Left renal pelvis (tissue), 4 donors: Measurements from ENCODE around the gene CLK2. TPM values are rescaled to one million over a fixed set of nuclear protein-coding genes. Genes with fewer than 3 reads are reported as not detected.

Experiments
- DNase-seq, 4 donors: peaks; one replicate each; pipeline ENCODE4 v3.0.0-alpha.2; 2013; ENCODE audit warnings: low read depth in 4 of 4, low spot score in 3 of 4
- polyA plus RNA-seq, 4 donors: library from polyadenylated mRNA; unstranded; fragments of 120-200 nt; gene quantifications; one replicate each; pipeline ENCODE4 v1.2.1, GENCODE V29; 2013; ENCODE audit not compliant: insufficient read length in 4 of 4

Gene CLK2
- 10 to 100 TPM; 70.1 to 93.6 (median 74.8) TPM for polyA plus RNA-seq

DNA sequence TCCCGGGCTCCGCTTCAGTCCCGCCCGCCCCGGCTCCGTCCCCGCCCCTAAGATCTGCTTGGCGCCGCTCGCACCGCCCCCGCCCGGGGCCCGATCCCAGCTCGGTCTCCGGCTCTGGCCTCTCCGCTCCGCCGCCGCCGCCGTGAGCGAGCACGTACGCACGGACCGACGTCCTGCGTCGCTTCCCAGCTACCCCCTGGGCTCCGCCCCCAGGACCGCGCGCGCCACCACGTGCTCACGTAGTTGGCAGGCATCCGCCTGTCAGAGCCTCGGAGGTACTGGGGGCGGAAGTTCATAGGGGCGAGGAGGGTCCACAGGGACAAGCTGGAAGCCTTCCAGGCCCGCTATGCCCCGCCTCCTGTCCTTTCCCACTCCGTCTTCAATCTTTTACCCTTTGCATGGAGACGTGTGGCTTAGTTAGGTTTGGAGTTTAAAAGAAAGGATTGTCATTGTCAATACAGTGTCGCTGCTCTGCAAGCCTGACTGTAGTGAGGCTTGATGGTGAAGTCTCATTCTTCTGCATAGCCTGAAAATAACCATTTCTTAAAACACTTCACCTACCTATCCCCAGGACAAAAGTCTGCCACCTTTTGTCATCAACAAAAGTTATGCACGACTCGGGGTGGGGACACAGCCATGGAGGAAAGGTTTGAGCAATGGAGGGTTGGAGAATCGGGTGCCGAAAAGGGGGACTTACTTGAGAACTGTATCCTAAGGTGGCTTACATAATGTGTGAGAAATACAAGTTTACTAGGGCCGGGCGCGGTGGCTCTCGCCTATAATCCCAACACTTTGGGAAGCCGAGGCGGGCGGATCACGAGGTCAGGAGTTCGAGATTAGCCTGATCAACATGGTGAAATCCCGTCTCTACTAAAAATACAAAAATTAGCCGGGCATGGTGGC, at the start of gene CLK2:
Gene CLK2 (minus strand): TSS at position 162 of the 903 bp plus-strand sequence. CDS start 2,527 bp downstream, outside the sequence.
- peak; percentile 84 to 90 (median 87) for DNase-seq

GRCh38 chr1:155322571-155322952, 49.3 kb upstream of the CLK2 start:
- DNase-seq: no peak

- DNase-seq: no peak
Observed at GRCh38 chr1:155321639-155322503, 48.6 kb upstream of the CLK2 start.

GRCh38 chr1:155320661-155321617, 47.6 kb upstream of the CLK2 start, which contains the start of gene RUSC1:
RUSC1 (plus strand) TSS chr1:155320894; CDS start chr1:155321774, 880 bp downstream.
- no peak for DNase-seq

GRCh38 chr1:155320252-155320651, 46.9 kb upstream of the CLK2 start:
- DNase-seq: no peak

DNA sequence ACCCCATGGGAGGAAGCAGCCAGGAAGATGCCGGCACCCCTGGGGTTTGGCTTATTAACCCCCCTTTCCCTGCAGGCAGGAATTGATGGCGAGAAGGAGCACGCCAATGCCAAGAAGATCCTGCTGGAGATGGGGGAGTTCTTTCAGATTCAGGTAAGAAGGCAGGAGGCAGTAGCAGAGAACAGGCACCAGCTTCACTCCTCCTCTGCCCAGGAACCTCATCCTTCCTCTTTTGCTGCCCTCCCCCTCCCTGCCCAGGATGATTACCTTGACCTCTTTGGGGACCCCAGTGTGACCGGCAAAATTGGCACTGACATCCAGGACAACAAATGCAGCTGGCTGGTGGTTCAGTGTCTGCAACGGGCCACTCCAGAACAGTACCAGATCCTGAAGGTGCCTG, 46.2 kb upstream of the CLK2 start:
- DNase-seq: no peak

- no peak for DNase-seq
Observed at GRCh38 chr1:155318082-155318481, 44.8 kb upstream of the CLK2 start.

DNA sequence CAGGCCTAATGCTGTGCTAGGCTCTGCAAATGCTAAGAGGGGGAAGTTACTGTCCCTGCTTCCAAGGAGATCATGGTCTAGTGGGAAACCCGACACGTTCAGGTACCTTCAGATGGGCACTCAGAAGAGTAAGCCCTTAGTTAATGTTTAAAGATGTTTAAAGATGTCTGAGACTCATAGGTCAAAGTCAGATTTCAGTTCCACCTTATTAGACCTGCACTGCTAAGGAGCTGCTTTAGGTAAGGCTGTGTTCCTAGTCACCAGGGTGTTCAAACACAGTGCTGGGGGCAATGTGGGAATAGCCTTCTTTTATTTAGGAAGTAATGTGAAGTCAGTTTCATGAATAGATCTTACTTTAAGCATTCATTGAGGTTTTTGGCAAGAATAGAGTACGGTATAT, 43.6 kb upstream of the CLK2 start:
- DNase-seq: no peak

- DNase-seq: no peak
Observed at GRCh38 chr1:155313261-155313660, 40.0 kb upstream of the CLK2 start.

DNA sequence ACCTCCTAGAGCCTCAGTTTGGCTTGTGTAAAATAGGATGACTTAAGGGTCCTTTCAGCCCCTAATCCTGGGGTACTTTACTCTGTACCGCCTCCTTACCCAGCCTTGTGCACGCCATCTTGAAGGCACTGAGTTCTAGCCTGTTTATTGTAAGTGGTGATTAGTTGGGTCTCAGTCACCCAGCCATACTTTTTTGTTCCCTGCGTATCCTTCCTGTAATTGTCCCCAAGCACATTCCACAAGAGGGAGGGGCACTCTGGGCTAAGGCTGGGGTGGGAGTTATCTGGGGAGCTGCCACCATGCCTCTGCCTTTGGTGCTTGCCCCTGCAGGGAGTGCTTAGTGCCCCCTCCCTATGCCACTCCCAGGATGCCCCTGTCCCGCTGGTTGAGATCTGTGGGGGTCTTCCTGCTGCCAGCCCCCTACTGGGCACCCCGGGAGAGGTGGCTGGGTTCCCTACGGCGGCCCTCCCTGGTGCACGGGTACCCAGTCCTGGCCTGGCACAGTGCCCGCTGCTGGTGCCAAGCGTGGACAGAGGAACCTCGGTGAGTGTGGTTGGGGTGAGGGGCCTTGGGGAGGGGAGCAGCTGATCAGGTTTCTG, 36.2 kb upstream of the CLK2 start:
- DNase-seq: no peak

GRCh38 chr1:155308493-155309422, 35.5 kb upstream of the CLK2 start, which contains the start of gene FDPS:
FDPS (plus strand) TSS chr1:155308866; CDS start chr1:155309790, 924 bp downstream.
- peak; percentile 93 to 98 (median 95) for DNase-seq

DNA sequence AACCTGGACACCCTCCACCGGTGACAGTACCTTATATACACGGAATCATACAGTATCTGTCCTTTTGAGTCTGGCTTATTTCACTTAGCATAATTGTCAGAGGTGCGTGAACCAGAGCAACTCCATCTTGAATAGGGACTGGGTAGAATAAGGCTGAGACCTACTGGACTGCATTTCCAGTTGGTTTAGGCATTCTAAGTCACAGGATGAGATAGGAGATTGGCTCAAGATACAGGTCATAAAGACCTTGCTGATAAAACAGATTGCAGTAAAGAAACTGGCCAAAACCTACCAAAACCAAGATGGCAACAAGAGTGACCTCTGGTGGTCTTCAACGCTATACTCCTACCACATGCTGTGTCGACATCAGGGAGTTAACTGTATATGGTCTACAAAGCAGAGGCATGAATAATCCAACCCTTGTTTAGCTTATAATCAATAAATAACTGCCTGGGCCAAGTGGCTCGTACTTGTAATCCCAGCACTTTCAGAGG, 34.0 kb upstream of the CLK2 start:
- no peak for DNase-seq

- no peak for DNase-seq
Observed at GRCh38 chr1:155305881-155306391, 32.6 kb upstream of the CLK2 start.

DNA sequence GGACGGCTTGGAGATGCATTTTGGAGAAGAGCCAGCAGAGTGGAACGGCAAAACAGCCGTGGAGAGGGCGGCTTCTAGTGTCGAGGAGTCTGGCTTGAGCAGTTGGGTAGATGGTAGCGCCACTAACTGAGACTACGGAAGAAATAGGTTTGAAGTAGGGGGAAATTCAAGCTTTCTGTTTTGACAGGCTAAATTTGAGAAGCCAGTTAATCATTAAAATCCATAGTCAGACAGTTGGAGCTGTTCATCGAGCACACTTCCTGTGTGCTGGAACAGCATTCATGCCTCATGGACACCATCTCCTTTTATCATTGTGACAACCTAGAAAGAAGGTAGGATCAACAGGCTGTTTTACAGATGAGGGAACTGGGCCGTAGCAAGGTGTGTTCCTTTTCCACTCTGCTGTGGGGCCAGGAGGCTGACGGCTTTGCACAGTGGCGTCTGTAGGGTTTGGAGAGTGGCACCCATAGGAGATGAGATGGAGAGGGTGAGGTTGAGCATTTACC, 31.3 kb upstream of the CLK2 start:
- DNase-seq: no peak

- no peak for DNase-seq
Observed at GRCh38 chr1:155301342-155301841, 28.1 kb upstream of the CLK2 start, which contains the start of gene PKLR. PKLR (minus strand) TSS chr1:155301438; CDS start chr1:155301395, 43 bp downstream.

- no peak for DNase-seq
Observed at GRCh38 chr1:155300553-155301329, 27.4 kb upstream of the CLK2 start.

- no peak for DNase-seq
Observed at GRCh38 chr1:155300024-155300423, 26.7 kb upstream of the CLK2 start.
